ENCODE data around the gene YJU2.
A peak's percentile ranks its signal among the peaks of the same experiment; 100 is the strongest.
"Not testable (repeated sequence)": the region's sequence is repeated elsewhere in the genome, so short reads cannot be mapped to it uniquely, and the experiment has no call there.

Gene YJU2

DNA sequence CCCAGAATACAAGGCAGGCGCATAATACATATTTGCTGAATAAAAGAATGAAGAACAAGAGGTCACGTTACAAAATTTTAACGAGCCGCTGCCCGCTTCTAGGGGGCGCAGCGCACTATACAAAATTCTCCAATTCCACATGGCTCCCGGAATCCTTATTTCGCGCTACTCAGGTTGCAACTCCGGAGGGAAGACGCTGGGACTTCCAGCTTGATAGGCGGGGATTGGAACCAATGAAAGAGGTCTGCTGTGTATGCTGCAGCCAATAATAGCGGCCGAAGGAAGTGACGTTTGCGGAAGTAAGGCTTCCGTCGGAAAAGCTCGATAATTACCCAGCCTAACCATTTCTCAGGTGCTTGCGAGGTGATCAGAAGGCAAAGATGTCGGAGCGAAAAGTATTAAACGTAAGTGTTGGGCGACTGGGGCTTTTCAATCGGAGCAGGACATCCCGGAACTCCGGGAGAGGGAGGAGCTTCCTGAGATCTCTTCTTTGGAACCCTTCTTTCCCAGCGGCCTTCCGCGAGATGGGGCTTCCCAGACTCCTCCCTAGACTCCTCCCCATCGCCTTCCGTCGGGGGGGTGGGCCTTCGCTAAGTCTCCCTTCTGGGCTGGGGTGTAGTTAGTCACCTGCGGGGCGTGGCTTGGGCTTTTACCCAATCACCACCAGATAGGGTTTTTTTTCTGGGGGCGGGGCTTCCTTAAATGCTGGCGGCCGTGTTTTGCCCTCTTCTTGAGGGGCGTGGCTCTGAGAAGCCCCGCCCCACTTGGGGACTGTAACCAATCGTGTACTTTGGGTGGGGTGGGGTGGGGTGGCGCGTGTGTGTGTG is at the start of gene YJU2:
Gene YJU2 (plus strand): TSS at position 314 of the 827 bp plus-strand sequence. CDS start 67 bp downstream, at position 381.
- DNase-seq, result peak; percentile 95

DNA sequence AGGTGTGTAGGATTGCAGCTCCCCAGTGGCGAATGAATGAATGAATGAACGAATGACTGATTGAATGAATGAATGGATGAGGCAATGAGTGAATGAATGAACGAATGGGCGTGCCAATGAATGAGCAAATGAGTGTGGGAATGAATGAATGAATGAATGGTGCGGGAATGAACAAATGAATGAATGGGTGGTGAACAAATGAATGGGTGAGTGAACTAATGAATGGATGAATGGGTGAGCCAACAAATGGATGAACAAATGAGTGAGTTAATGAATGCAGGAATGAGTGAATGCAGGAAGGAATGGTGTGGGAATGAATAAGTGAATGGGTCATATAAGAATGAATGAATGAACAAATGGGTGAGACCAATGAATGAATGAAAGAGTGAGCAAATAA is 49.7 kb upstream of the YJU2 start:
- no peak for DNase-seq

DNA sequence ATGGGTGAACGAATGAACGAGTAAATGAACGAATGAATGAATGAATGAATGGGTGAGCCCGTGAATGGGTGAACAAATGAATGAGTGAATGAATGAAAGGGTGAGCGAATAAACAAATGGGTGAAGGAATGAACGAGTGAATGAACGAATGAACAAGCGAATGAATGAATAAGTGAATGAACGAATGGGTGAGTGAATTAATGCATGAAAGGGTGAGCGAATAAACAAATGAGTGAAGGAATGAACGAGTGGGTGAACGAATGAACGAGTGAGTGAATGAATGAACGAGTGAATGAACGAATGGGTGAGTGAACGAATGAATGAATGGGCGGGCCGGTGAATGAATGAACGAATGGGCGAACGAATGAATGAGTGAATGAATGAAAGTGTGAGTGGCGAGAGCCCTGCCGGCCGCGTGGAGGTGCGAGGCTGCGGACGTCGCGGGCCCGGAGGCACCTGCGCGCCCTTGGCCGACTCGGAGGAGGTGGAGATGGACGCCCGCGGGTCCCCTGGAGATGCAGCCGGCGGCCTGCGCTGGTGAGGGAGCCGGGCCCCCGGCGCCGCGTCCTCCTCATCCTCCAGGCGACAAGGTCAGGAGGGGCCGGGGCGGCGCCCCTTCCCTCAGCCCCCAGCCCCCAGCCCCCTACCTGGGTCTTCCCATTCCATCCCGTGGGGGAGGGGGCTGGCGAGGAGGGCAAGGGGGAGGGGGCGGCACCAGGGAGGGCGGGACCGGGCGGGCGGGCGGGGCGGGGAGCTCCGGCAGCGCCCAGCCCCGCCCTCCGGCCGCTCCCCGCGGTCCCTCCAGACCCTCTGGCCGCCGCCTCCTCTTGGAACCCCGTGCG is 49.0 kb upstream of the YJU2 start:
- no peak for DNase-seq

DNA sequence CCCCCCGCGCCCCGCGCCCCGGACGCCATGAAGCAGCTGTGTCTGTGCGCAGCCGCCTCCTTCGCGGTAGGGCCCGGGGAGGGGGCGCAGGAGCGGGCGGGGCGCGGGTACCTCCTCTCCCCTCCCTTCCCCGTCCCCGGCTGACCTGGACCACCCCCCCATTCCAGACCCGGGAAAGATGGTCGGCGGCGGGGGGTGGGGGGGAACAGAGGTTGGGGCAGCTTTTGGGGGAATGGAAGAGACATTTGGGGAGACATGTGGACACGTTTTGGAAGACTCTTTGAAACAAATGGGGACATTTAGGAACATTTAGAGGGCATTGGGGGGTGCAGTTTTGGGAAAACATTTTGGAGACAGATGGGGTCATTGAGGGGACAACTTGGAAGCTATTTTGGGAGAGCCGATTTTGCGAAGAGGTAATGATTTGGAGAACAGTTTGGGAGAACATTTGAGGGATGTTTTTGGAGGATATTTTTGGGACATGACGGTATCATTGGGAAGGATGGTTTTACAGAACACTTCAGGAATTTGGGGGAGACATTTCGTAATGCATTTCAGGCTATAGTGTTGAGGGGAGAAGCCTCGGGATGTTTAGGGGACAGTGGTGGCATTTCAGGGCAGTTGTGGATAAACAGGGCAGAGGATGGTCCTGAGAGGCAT is 48.3 kb upstream of the YJU2 start:
- DNase-seq, result no peak

DNA sequence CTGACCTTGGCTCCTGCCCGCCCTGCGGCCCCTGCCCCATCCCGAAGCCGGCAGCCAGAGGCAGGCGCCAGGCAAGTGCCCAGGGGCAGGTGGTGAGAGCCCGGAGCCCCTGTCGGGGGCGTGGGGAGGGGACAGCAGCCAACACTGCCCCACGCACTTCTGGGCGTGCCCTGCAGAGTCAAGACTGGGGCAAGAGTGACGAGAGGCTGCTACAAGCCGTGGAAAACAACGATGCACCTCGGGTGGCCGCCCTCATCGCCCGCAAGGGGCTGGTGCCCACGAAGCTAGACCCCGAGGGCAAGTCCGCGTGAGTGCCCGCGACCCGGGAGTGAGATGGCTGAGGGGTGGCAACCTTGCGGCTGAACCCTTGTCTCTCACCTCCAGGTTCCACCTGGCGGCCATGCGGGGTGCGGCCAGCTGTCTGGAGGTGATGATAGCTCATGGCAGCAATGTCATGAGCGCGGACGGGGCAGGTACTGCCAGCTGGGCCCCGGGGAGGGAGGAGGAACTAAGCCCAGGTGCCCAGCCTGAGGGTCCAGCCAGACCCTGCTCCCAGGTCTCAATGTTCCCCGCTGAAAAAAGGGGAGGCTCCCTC is 47.1 kb upstream of the YJU2 start:
- no peak for DNase-seq

DNA sequence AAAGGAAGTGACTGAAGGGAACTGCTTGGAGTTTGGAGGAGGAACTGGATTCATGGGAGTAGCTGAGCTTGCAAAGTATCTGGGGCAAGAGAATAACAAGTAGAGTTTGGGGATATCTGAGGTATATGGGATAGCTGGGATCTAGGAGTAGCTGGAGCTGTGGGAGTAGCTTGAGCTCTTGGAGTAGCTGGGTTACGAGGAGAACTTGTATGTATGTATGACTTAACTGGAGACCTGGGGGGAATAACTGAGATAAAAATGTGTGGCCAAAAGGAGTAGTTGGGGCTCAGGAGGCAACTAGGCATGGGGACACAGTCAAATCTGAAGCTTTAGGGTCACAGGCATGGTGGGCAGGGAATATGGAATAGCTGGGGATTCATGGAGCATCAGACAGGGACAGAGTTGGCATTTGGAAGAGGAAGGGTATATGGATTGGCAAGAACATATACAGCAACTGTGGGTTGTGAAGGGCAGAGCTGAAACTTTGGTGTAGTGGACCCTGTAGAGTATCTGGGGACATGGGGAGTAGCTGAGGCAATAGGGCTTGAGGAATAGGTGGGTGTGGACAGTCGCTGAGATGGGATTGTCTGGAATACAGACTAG is 45.8 kb upstream of the YJU2 start:
- no peak for DNase-seq

DNA sequence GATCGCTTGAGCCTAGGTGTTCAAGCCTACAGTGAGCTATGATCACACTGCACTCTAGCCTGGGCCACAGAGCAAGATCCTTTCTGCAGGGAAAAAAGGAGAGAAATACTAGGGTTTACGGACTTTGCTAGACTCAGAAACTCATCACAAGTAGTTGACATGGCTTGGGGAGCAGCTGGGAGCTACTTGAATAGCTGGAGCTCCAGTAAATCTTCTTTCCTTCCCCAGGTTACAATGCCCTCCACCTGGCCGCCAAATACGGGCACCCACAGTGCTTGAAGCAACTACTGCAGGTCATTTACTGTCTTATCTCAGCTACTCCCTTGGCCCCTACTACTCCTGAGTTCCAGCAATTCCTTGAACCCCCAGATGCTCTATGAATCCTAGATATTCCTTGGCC is 45.1 kb upstream of the YJU2 start:
- no peak for DNase-seq

DNA sequence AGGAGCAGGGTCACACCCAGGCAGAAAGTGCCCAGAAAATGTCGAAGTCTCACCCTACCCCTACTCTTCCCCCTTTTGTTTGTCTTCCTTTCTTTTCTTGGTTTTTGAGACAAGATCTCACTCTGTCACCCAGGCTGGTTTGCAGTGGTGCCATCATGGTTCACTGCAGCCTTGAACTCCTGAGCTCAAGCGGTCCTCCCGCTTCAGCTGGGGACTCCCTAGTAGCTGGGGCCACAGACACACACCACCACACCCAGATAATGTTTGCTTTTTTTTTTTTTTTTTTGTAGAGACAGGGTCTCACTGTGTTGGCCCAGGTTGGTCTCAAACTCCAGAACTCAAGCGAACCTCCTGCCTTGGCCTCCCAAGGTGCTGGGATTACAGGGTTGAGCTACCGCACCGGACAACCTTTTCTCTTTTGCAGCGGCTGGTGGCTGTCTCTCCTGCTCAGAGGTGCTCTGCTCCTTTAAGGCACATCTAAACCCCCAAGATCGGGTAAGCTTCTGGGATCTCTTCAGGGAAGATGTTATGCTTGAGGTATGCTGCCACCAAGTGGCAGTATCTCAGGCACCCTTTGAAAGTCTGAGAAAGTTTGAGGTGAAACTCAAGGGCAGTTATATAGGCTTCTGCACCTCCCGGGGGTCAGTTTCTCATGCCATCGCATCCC is 39.9 kb upstream of the YJU2 start:
- DNase-seq, result peak; percentile 65

DNA sequence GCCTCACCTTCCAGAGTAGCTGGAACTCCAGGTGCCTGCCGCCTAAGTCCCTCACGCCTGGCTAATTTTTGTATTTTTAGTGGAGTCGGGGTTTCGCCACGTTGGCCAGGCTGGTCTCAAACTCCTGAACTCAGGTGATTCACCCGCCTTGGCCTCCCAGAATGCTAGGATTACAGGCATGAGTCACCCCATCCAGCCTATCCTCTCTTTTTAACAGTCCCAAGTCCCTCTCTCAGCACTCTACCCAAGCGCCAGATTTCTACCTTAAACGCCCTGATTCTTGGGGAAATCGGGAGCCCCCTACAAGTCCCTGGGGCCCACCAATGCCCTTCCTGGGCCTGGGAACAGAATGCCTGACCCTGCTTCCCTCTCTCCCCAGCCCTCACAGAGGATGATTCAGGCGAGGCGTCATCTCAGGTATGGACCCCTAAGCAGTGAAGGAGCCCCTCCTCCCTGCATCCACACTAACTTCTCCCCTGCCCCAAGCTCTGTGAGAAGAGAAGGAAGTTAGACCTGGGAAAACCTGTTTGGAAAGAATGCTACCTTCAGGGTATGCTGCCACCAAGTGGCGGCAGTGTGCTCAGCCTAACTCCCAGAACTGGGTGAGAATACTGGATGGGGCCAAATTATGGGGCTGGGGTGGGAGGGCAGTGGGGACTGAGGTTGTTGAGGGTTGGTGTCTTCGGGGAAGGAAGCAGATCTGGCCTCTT is 38.3 kb upstream of the YJU2 start:
- DNase-seq, result peak; percentile 67

DNA sequence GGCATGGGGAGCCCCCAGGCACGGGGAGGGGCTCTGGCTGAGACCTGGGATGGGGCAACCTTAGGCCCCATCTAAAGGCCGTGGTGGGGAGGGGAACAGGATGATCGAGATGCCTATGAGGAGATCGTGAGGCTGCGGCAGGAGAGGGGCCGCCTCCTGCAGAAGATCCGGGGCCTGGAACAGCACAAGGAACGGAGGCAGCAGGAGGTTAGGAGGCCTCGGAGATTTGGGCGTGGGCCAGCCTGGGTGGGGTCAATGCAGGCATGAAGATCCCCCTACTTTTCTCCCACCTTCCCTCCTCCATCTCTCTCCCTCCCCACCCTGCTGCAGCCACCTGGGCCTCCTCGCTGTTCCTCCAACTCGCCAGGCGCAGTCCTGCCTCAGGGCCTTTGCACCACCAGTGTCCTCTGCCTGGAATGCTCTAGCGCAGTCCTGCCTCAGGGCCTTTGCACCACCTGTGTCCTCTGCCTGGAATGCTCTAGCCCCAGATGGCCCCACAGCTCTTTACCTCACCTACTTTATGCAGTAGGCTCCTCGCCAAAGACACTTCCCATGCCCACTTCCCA is 36.6 kb upstream of the YJU2 start:
- DNase-seq, result no peak

DNA sequence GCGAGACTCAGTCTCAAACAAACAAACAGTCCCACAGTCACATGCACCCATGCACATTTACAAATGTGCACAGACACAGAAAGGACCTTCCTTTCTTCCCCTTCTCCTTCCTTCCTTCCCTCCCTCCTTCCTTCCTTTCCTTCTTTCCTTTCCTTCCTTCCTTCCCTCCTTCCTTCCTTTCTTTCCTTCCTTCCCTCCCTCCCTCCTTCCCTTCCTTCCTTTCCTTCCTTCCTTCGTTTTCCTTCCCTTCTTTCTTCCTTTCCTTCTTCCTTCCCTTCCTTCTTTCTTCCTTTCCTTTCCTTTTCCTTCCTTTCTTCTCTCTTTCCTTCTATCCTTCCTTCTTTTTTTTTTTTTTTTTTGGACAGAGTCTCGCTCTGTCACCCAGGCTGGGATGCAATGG is 33.8 kb upstream of the YJU2 start:
- DNase-seq, result no peak

DNA sequence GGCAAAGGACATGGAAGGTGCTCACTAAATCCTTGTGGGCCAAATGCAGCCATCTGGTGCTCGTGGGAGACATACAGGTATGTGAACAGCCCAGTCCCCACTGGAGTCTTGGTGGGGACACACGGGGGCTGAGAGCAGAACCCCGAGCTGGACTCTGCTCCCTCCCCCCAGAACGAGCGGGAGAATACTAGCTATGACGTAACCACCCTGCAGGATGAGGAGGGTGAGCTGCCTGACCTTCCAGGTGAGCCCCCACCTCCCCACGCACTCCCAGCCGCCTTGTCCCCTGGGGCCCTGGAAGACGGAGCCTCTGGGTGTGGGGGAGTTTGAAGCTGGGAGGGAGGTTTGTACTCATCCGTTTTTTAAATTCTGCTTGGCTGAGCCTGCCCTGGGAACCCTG is 31.1 kb upstream of the YJU2 start:
- DNase-seq, result no peak

DNA sequence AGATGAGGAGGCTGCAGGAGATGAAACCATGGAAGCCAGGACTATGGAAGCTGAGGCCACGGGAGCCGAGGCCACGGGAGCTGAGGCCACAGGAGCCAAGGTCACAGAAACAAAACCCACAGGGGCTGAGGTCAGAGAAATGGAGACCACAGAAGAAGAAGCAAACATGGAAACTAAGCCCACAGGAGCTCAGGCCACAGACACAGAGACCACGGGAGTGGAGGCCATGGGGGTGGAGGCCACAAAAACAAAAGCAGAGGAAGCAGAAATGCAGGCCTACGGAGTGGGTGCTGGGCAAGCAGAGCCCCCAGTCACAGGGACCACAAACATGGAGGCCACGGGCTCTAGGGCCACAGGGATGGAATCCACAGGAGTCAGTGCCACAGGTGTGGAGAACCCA is 30.0 kb upstream of the YJU2 start:
- DNase-seq, result no peak

DNA sequence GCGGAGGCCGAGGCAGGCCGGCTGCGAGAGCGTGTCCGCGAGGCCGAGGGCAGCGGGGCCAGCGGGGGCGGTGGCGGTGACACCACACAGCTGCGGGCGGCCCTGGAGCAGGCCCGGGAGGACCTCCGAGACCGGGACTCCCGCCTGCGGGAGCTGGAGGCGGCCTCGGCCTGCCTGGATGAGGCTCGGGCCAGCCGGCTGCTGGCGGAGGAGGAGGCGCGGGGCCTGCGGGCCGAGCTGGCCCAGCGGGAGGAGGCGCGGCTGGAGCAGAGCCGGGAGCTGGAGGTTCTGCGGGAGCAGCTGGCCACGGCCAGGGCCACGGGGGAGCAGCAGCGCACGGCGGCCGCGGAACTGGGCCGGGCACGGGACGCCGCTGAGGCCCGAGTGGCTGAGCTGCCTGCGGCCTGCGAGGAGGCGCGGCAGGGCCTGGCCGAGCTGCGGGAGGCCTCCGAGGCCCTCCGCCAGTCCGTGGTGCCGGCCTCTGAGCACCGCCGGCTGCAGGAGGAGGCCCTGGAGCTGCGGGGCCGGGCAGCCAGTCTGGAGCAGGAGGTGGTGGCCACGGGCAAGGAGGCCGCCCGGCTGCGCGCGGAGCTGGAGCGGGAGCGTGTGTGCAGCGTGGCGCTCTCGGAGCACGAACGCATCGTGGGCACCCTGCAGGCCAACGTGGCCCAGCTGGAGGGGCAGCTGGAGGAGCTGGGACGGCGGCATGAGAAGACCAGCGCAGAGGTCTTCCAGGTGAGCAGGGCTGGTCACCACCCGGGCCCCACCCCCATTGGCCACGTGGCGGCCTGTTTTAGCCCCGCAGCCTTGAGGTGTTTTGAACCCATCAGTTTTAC is 29.2 kb upstream of the YJU2 start:
- no peak for DNase-seq

DNA sequence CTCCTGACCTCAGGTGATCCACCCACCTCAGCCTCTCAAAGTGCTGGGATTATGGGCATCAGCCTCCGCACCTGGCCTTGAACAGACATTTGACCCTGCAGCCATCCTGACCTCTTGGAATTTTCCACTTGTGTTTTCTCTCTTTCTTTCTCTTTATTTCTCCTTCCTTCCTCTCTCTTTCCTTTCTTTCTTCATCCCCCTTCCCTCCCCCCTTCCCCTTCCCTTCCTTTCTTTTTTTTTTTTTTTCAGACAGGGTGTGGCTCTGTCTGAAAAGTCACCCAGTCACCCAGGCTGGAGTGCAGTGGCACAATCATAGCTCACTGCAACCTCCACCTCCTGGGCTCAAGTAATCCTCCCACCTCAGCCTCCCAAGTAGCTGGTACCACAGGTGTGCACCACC is 28.4 kb upstream of the YJU2 start:
- DNase-seq, result not testable (repeated sequence)

DNA sequence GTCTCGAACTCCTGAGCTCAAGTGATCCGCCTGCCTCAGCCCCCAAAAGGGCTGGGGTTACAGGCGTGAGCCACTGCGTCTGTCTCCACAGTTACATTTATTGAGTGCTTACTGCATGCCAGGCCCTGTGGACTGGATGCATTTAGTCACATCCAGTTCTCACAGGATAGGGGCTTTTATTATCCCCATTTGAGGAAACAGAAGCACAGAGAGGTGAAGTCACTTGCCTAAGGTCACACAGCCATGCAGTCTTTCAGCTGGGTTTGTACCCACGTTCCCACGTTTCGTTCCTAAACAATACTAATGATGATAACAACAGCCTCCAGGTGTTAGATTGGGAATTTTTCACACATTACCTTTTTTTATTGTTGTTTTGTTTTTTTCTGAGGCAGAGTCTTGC is 26.7 kb upstream of the YJU2 start:
- DNase-seq, result no peak

DNA sequence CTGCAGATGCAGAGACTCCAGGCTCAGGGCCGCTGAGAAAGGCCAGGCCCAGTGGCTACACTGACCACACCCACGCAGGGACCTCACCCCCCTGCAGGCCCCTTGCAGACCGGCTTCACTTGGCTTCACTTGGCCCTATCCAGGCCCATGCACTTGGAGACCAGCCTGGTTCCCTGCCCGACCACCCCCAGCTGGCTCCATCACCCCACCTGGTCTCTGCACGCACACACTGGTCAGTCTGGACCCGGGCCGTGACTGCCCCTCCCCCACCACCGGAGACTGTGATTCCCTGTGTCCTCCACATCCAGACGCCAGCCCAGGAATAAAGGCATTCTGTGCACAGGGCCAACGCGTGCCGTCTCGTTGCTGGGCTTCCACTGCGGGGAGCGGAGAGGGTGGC is 22.4 kb upstream of the YJU2 start:
- no peak for DNase-seq

DNA sequence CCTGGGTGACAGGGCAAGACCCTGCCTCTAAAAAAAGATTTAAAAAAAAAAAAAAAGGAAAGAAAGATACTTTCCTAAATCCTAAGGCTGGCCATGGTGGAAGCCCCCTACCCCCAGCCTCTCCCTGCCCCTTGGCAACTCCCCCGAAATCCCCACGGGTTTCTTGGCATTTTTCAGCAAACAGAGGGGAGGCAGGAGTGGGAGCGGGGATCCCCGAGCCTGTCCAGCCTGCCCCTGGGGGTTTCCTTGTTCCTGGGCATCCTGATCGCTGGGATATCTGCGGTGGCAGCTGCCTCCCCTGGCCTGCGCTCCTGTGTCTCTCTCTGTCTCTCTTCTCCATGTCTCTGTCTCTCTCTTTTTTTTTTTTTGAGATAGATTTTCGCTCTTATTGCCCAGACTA is 21.0 kb upstream of the YJU2 start:
- no peak for DNase-seq

DNA sequence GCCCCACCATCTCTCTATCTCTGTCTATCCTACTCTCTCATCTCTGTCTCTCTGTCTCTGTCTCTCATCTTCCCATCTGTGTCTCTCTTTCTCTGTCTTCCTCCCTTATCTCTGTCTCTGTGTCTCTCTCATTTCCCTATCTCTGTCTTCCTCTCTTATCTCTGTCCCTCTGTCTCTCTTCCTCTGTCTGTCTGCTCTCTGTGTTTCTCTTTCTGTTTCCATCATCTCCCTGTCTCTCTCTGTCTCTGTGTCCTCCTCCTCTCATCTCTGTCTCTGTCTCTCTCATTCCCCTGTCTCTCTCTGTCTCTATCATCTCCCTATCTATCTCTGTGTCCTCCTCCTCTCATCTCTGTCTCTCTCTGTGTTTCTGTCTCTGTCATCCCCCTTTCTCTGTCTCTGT is 19.1 kb upstream of the YJU2 start:
- no peak for DNase-seq

DNA sequence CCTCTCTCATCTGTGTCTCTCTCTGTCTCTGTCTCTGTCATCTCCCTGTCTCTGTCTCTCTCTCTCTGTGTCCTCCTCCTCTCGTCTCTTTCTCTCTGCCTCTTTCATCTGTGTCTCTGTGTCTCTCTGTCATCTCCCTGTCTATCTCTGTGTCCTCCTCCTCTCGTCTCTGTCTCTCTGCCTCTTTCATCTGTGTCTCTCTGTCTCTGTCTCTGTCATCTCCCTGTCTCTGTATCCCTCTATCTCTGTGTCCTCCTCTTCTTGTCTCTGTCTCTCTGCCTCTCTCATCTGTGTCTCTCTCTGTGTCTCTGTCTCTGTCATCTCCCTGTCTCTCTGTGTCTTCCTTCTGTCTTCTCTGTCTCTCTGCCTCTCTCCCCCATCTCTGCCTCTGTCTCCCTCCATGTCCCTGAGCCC is 18.1 kb upstream of the YJU2 start:
- DNase-seq, result no peak

All from NCI-H226 (cell line).